NCI-H524 treated with DMSO at 0.1 percent for 48 hours (cell line): Measurements from ENCODE around the gene CNTN4.
"Not testable (repeated sequence)": the region's sequence is repeated elsewhere in the genome, so short reads cannot be mapped to it uniquely, and the experiment has no call there.

ENCODE experiments used
- DNase-seq: peaks from one replicate; lab custom pipeline; 2025; lab: John Stamatoyannopoulos, UW

The CNTN4 gene

DNA sequence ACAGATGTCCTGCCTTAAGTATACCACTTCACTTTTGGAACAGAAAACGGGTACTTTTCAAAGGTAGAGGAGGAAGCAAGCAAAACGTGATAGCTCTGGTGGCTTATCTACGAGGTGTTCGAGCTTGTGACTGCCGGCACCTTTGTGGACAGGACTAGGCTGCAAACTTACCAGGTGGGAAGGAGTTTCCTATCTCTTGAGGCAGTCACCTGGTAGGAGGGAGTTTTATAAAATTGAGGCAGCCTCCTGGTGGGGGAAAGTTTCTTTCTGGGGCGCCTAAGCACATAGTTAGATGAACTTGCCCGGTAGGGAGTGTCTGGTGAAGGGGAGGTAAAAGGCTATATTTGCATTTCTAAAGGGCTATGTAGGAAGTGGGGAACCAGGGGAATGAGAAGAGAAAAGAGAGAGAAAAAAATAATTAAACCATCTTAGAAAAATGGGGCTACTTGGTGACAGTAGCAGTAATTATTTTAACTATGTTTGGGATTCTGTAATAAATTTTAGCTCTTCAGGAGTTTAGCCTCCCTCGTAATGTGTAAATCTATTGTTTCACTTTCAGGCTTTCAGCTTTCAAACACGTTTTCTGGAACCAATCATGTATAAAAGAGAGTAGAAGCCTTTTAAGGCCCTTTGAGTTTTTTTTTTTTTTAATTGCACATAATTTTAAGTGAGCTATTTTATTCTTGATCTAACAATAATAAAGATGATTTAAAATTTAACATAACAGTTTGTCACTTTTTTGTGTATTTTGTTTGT lies 880.5 kb downstream of the CNTN4 start:
- DNase-seq: no peak

DNA sequence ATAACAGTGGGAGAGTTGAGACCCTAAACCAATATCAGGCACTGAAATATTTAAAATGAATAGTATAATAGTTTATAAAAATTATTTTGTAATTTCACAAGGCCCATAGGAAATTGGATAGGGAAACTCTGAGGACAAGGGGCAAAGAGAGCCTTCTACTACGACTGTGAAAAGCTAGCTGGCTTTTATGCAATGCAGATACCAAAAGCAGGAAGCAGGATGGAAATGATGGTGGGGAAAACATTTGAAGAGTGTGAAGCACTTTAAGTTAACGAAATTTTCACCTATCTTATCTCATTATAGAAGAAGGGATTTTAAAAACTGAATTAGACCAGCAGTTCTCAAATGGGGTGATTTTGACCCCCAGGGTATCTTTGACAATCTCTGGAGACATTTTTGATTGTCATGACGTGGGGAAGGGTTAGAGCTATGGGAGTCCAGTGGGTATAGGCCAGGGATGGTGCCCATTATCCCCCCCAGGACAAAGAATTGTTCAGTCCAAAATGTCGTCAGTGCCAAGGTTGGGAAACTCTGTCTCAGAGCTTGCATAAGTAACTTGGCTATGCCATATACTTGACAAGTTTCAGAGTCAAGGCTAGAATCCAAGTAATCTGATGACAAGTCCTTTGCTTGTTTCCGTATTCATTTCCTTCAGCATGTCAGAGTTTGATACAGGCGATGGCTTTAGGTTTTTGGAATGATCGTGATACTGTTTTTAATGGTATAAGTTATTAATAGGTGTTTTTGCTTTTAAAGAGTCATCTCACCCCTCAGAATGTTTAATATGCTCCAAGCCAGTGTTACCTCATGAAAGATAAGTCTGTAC lies 885.6 kb downstream of the CNTN4 start:
- no peak for DNase-seq

DNA sequence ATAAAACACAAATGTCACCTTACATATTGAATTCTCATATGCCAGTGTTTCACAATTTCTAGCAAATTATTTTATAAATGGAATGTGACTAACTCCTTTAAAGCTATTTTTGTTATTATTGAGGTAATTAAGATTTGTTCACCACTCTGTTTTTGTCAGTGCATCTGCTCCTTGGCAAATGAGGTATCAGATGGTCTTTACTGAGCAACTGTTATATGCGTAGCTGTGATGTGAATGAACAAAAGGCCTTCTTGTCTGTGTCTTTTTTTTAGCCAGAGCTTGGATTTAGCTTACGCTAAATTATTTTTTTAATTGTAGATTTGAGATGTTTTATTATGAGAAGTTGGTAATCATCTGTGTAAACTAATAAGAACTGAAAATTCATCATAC lies 886.2 kb downstream of the CNTN4 start:
- no peak for DNase-seq

DNA sequence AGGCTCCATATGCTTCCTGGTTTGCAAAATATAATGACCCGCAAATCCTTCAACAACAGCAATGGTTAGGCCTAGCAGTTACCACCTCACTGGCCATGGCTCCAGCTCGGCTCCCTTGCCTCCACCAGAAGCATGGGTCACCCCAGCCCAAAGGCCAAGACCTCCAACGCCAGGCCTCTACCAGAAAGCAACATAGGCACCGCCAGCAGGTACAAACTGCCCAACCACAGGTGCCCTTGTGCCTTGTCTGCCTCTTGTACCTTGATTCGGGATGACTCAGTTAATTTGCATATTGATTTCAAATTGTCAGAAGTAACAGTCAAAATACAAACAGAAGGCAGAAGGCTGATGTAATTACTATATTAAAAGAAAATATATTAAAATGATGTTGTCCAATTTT lies 886.8 kb downstream of the CNTN4 start:
- DNase-seq: no peak

DNA sequence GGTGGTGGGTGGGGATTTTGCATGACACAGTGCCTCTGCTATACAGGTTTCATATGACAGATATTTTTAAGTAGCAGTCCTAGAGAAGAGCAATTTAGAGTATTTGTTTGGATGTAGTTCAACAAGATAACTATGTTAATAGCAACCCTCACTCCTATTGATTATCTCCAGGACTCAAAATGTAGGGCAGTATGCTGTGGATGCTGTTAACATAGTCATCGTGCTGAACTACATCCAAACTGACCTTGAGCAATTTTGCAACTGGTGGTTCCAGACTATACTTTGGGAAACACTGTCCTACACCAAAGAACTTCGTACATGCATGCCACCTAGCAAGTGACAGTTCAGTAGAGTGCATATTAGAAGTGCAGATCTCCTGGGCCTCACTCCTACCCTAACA lies 893.9 kb downstream of the CNTN4 start:
- DNase-seq: no peak

DNA sequence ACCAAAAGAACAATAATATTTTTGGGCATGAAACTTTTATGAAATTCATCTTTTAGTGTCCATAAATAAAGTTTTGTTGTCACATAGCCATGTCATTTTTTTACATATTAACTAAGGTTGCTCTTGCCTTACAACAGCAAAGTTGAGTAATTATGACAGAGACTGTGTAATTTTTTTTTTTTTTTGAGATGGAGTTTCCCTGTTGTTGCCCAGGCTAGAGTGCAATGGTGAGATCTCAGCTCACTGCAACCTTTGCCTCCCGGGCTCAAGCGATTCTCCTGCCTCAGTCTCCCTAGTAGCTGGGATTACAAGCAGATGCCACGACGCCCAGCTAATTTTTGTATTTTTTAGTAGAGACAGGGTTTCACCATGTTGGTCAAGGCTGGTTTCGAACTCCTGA lies 894.5 kb downstream of the CNTN4 start:
- not testable (repeated sequence) for DNase-seq

DNA sequence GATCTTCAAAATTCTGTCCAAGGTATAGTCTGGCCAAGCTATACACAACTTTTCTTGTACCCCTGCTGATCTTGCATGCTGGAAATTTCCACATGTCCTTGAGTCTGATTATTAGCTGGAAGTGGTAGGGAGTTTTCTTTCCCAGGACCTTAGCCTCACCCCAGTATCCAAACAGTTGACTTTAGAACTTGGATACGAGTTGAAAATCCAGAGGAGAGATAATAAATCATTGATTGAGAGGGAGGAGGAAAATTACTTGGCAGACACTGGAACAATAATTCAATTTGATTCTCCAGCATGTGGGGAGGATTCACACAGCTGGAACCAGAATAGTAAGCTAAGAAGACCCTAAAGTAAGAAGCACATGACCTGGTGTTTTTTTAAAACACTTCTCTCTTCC lies 895.1 kb downstream of the CNTN4 start:
- no peak for DNase-seq

DNA sequence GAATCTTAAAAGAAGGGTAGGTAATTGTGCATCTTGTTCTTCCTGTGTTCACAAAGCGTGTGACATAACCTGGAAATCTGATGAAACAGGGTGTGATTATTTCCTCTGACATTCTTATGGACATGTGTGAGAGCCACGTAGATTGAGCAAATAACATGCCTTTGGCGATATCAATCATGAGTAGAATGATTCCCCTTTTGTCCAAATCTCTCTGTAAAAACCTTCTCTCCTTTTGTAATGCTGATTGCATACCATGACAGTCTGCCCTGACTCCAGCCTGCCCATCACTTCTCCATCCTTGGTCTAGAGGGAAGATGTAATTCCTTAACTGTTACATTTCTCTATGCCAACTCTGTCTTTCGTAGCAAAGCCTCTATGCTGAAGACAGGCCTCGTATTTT lies 896.5 kb downstream of the CNTN4 start:
- no peak for DNase-seq

DNA sequence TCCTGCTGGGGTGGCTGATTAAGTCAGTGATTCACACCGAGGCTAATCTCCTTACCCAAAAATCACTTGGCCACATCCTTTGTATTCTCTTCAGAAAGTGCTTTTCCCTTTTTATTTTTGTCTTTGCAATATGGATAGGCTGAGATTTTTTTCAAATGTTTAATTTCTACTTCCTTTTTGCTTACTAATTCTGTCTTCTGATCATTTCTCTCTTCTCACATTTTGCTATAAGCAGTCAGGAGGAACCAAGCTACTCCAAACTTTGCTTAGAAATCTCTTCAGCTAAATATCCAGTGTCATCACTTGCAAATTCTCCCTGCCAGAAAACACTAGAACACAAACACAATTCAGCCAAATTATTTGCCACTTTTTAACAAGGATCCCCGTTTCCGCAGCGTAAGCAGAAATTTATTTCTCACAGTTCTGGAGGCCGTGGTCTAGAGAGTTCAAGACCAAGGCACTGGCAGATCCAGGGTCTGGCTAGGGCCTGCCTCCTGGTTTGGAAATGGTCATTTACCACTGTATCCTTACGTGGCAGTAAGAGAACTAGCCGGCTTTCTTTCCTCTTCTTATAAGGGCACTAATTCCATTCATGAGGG lies 906.6 kb downstream of the CNTN4 start:
- no peak for DNase-seq

DNA sequence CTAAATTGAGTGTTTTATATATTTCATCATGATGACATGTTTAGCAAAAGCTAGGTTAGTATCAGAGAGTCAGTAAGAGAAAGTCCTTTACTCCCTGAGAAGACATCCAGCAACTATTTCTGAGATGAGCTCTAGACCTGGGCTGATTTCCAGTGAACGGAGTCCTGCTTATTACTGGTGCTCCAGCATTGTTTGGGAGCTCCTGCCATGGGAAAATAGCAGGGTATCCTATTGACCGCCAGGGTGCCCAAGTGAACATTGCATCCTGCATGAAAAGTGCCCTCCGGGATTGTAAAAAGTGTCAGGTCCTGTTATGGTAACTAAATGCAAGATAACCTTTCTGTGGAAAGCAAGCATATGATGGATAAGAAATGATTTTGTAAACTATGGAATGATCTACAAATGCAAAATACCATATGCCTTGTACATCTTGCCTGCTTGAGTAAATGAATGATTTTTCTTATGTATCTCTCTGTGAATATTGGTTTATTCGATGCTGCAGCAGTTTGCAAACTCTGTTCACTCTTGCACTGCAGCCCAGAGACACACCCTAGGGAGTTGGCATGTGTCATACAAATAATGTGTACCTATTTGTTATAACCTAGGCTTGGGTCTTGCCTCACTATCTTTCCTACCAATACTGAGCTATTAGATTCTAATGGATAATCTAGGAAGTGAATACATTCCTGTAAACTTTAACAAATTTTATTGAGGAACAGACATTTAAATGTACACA lies 914.8 kb downstream of the CNTN4 start:
- DNase-seq: no peak

DNA sequence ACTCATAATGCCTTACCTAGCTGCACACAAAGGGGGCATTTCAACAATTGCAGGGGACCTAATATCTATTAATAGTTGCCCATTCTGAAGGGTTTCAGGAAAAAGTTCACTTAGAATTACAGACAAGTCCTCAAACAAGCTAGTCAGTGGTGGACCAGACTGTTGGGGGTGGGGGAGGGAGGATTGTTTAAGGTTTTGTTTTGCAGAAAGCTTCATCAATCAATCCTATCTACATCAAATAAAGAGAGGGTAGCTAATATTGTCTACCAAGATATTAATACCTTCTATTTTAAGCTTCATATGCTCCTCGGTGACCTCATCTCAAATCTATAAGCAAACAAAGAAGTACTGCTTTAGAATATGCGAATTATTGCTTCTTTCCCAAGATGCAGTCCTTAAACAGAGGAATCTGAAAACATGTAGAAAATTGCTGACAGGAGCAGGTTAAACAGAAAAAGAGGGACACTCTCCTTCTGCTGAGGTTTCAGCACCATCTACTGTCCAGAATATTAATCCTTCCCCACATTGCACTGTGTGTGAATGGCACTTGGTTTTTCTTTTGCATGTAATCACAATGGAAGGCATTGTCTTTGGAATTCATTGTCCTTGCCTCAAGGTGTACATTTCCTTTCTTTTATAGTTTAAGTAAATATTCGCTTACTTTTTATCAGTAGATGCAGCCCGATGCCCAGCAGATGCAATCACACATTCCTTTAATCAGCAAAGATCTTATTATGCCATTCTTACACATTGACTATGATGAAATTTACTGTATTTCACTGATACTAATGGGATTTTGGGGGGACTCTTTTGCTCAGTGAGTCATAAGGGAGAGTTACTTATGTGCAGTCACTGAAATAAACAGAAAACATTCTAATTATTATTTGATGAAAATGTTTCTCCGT lies 916.8 kb downstream of the CNTN4 start:
- DNase-seq: peak; percentile 7

DNA sequence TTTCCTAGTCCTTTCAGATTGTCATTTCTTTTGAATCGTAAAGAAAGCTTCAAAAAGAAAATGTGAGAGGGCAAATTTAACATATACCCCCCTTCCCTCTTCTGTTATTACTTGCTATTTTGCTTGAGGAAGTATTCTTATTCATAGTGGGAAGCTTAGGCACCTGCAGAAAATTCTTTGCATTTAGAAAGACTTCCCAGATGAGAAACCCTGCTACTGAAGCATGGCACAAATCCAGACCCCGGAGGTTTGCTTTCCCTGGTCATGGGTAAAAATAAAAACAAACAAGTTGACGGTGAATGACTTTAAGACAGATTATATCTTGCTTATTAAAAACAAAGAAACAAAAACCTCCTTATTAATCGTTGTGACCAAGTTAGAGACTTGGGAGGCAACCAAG lies 917.6 kb downstream of the CNTN4 start:
- no peak for DNase-seq

DNA sequence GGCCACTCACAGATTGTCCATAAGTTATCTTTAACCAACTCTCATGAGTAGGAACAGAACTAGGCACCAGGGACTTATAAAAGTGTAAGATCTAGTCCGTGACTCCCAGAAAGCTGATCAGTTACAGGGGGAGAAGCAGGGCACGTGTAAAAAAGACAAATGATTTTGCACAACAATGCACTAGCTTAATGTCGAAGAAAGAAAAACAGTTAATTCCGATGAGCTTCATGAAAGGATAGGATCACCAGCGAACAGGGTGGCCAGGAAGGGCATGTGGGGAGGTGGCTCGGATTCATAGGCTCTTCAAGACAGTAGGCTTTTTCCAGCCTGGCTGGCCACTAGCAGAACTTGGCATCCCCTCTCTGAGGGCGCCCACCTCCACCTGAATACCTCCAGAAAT lies 921.5 kb downstream of the CNTN4 start:
- DNase-seq: no peak

DNA sequence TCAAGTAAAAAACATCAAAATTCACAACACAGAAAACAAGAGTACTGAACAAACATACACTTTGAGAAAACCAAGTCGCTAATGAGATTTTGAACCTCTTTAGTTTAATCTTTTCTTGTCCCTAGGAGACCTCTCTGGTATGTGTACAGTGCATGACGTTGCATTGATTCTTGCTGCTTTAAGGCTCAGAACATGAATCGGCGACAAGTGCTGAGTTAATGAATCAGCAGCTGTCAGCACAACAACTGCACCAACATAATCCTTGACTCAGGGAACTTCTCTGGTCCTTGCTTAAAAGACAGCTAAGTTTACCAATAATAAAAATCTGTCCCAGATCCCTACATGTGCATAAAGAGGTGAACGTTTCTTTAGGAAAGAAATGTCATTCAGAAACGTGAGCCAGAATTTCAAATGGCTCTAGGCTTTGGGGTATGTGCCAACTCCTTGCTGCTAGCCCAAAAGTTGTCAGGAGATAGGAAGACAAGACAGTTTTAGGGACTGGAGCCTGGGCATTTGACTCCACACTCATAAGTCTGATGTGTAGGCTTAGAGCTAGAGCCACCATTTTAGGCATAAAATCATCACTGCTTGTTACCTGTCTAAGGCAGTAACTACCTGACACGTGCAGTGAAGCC lies 924.6 kb downstream of the CNTN4 start:
- DNase-seq: peak; percentile 45

DNA sequence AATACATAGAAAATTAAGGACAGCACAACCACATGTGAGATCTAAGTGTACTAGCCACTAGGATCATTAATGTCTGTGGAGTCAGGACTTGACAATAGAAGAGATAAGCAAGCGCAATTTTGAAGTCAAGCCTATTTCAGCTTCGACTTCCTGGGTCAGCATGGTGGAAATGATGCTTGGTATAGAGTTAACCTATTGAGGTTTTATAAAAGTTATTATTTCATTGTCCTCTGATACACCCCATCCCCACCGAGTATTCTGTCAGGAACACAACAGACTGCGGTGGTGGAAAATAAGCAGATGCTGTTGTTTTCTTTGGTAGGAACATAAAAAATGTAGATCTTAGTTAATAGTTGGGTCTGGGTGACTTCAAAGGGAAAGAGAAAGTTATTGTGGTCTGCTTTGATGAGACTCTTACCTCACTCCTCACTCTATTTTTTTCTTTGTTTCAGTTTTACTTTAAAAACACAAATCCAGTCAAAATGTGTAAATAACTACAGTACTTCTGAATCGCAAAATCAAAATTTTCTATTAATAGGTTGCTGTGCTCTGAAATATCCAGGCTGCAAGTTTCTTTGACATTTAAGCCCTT lies 929.4 kb downstream of the CNTN4 start:
- no peak for DNase-seq

DNA sequence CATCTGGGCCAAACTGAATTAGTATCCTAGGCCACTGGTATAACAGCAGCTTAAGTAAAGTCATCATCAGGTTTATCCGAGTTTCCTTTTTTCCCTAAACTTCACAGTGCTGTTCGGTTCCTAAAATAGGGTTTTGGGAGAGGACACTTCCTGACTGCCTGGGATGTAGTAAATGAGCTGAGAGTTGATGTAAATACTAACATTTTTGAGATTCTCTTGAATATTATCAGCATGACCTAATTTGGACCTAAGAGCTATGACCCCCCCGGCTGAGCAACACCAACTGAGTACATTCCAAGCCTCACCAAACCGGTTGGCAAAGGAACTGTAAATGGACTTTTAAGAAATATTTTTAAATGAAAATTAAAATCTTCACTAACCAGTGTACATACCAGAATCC lies 932.7 kb downstream of the CNTN4 start:
- no peak for DNase-seq

DNA sequence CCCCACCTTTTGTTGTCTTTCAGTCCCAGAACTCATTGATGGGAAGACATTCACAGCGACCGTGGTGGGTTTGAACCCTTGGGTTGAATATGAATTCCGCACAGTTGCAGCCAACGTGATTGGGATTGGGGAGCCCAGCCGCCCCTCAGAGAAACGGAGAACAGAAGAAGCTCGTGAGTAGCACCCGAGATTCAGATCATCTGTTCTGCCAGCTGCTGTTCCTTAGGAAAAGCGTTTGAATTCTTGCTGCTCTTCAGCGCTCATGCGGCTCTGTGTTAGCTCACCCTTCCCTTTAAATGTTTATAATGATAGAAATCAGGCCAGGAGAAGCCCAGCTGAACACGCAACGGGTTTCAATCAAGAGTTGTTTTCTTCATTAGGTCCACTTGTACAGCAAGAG lies 938.5 kb downstream of the CNTN4 start:
- DNase-seq: no peak

DNA sequence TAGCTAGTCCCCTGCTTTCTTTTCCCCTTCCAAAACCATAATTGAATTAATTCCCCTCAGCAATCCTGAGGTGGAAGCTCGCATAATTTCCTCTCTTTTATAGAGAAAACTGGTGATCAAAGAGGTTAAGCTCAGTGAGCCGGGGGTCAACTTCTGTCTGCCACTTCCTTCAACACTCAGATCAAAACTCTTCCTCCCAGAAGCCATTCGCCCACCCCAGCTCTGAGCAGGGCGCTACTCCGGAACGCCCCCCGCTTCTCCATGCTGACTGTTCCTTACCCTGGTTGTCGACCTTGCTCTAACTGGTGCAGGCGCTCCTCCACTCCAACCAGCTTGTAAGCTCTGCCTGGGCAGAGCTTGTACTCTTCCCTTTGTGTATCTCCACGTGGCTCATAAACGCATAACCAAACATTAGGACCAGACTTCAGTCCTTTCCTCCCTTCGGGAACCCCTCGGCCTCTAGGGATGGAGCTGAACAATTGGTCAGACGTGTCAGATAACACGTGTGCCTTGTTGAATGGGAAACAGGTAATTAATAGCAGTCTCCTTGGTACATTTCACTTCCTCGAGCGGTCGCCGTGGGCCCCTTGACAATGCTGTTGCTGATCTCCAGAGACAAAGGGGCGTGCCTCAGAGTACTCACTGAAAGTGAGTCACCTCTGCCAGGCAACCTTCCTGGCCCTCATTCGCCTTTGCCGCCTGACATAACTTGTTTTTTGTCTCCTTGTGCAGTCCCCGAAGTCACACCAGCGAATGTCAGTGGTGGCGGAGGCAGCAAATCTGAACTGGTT lies 939.7 kb downstream of the CNTN4 start:
- DNase-seq: no peak

DNA sequence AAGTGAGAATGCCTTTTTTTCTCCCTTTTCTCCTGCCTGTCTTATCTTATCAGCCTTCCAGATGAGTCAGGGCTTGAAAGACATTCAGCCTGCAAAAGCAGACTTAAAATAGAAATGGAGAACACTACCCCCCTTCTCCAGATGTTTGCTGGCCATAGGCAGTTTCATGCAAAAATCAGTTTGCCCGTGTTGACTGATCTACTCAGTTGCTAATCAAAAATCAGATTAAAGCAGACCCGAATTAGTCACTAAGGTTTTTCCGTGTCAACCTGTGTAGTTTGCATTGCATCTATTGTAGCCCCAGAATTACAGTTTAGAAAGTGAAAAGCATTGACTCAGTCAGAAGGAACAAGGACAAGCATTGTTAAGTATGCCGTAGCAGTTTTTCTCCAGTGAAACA lies 955.3 kb downstream of the CNTN4 start:
- no peak for DNase-seq

DNA sequence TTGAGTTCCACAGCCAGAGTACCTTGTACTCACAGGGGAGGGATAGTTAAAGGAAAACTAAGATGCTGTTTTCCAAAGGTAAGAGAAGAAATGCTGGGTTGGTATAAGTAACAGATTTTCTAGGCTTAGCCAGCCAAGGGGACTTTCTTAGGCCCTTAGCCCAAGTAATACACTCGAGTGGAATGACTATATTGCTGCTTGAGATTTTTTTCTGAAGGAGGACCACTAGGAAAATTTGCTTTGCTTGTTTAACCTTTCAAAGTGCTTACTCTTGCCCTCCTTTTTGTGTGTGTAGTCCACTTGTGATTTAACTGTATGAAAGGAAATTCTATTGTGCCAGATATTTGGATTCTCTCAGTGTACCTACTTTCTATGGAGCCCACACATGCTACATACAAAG lies 961.0 kb downstream of the CNTN4 start:
- DNase-seq: no peak
